ENCODE data around the gene NEUROD6.

- TF ChIP-seq ELK4 (IDR thresholded peaks at IDR 0.05; ENCODE audit: borderline replicate concordance, low read depth, low read length), result no peak
- TF ChIP-seq PATZ1 (tag by site-specific recombination; IDR thresholded peaks at IDR 0.05), result no peak
- TF ChIP-seq CTCF (tag by site-specific recombination; IDR thresholded peaks at IDR 0.05), result no peak
- no peak for TF ChIP-seq ZBTB21 (tag by site-specific recombination; IDR thresholded peaks at IDR 0.05)
- TF ChIP-seq KLF1 (tag by site-specific recombination; IDR thresholded peaks at IDR 0.05), result no peak
- TF ChIP-seq ZNF121 (tag by site-specific recombination; IDR thresholded peaks at IDR 0.05), result no peak
- TF ChIP-seq ZNF449 (tag by site-specific recombination; IDR thresholded peaks at IDR 0.05), result no peak
- no peak for TF ChIP-seq BCL6B (tag by site-specific recombination; IDR thresholded peaks at IDR 0.05)
These were observed 25.7 kb downstream of the NEUROD6 start for GRCh38 chr7:31314781-31315180.
